Fibroblast of skin of left quadriceps (primary cell): ENCODE measurements around the gene TMEM91.
"Not testable (repeated sequence)": the region's sequence is repeated elsewhere in the genome, so short reads cannot be mapped to it uniquely, and the experiment has no call there.

ENCODE experiments used
- DNase-seq, 2 experiments: peaks; one replicate each; pipeline ENCODE4 v3.0.0-alpha.2; 2013; ENCODE audit warnings: low read depth in 2 of 2

TMEM91 gene

GRCh38 chr19:41353466-41354342 is 22.6 kb upstream of the TMEM91 start, which contains the start of gene TGFB1:
Gene TGFB1 (minus strand): TSS chr19:41353922. CDS start chr19:41353044, 878 bp downstream.
- peak; percentile 77 to 78 for DNase-seq

- DNase-seq, result no peak
These were observed 21.9 kb upstream of the TMEM91 start for GRCh38 chr19:41354343-41354953.

GRCh38 chr19:41355035-41355434 is 21.3 kb upstream of the TMEM91 start:
- DNase-seq, result no peak

- DNase-seq, result no peak
These were observed 20.5 kb upstream of the TMEM91 start for GRCh38 chr19:41355802-41356201.

- no peak for DNase-seq
These were observed 19.2 kb upstream of the TMEM91 start for GRCh38 chr19:41356984-41357739.

- DNase-seq, result no peak
These were observed 18.6 kb upstream of the TMEM91 start for GRCh38 chr19:41357746-41358145.

GRCh38 chr19:41359741-41360140 is 16.6 kb upstream of the TMEM91 start:
- no peak for DNase-seq

GRCh38 chr19:41362143-41362847 is 14.0 kb upstream of the TMEM91 start:
- DNase-seq, result no peak

GRCh38 chr19:41363371-41363752 is 13.0 kb upstream of the TMEM91 start:
- DNase-seq, result no peak

GRCh38 chr19:41363753-41364523 is 12.4 kb upstream of the TMEM91 start, which contains the start of gene B9D2:
Gene B9D2 (minus strand): TSS chr19:41364149. CDS start chr19:41363519, 630 bp downstream.
- peak; percentile 97 for DNase-seq

GRCh38 chr19:41364524-41365391 is 11.6 kb upstream of the TMEM91 start:
- no peak for DNase-seq

GRCh38 chr19:41366089-41366488 is 10.2 kb upstream of the TMEM91 start:
- no peak for DNase-seq

- peak; percentile 84 to 85 for DNase-seq
These were observed 8.5 kb upstream of the TMEM91 start for GRCh38 chr19:41367848-41368301.

- DNase-seq, result no peak
These were observed 6.6 kb upstream of the TMEM91 start for GRCh38 chr19:41369769-41370168.

GRCh38 chr19:41371119-41371518 is 5.2 kb upstream of the TMEM91 start:
- not testable (repeated sequence) for DNase-seq

GRCh38 chr19:41371541-41371940 is 4.8 kb upstream of the TMEM91 start:
- no peak for DNase-seq

- DNase-seq, result no peak
These were observed 3.8 kb upstream of the TMEM91 start for GRCh38 chr19:41372501-41372900.

- peak; percentile 81 to 85 for DNase-seq
These were observed 2.3 kb upstream of the TMEM91 start for GRCh38 chr19:41373993-41374392.

GRCh38 chr19:41376998-41377365 is 649 bp downstream of the TMEM91 start:
- no peak for DNase-seq
